ENCODE measurements around the gene RASA3. TPM values are rescaled to one million over a fixed set of nuclear protein-coding genes. Genes with fewer than 3 reads are reported as not detected.

RASA3 gene
- total RNA-seq, 1 experiment from 2014 or later, result 9.1 TPM

- ATAC-seq, result no peak
- no peaks in the 10 kb centered on the region for H3K36me3 ChIP-seq (ENCODE audit: low read depth, low read length)
- no peaks in the 10 kb centered on the region for H3K9me3 ChIP-seq (ENCODE audit: low read length)
- no peak overlapping the region for H3K4me2 ChIP-seq (ENCODE audit: low read length)
- no peaks in the 10 kb centered on the region for H3F3A ChIP-seq (ENCODE audit: low read length, unreplicated experiment)
- no peak for DNase-seq
- no peak overlapping the region for H3K4me3 ChIP-seq (ENCODE audit: low read length)
- intact Hi-C loops (cut with micrococcal nuclease), result no loop called here
- H4K20me1 ChIP-seq (ENCODE audit: low read length), result no peaks in the 10 kb centered on the region
- H3K79me2 ChIP-seq (ENCODE audit: low read length), result 0 out of 2 replicates have a peak, but pooled peaks cover 6% of the 10 kb centered on the region
- POLR2A ChIA-PET (ENCODE audit: unreplicated experiment), result no interaction called here
- H3K4me1 ChIP-seq (ENCODE audit: insufficient read depth, low read length), result peaks cover 9% of the 10 kb centered on the region
- no peaks in the 10 kb centered on the region for H3K9me2 ChIP-seq (replicated peaks; ENCODE audit: low read length)
- CTCF ChIA-PET, result no interaction called here
- no peaks in the 10 kb centered on the region for H3K27me3 ChIP-seq (ENCODE audit: low read length)
- TF ChIP-seq EZH2 (IDR thresholded peaks at IDR 0.05; ENCODE audit: low read length, unreplicated experiment), result no peak
- no peak for TF ChIP-seq CTCF (conservative IDR thresholded peaks at IDR 0.05; ENCODE audit: low read depth, low read length)
- TF ChIP-seq EZH2phosphoT487 (IDR thresholded peaks at IDR 0.05; ENCODE audit: borderline replicate concordance, low read length), result no peak
- H3K9ac ChIP-seq (ENCODE audit: low read length), result no peak overlapping the region
- no TSS peak for BruUV-seq (replicated peaks)
- H2AFZ ChIP-seq (ENCODE audit: low read length), result no peak overlapping the region
- H3K27ac ChIP-seq (ENCODE audit: low read length), result no peak overlapping the region
Measured at GRCh38 chr13:114071991-114072390, 60.4 kb downstream of the RASA3 start.

- Histone ChIP-seq H3K4me1 (ENCODE audit: insufficient read depth, low read length) (peaks cover 15% of the 10 kb centered on the region), H3K9me2 (replicated peaks; ENCODE audit: low read length) (no peaks in the 10 kb centered on the region), H3K4me3 (ENCODE audit: low read length) (no peak overlapping the region), H4K20me1 (ENCODE audit: low read length) (no peaks in the 10 kb centered on the region), H2AFZ (ENCODE audit: low read length) (no peak overlapping the region), H3K4me2 (ENCODE audit: low read length) (no peak overlapping the region), H3K9ac (ENCODE audit: low read length) (no peak overlapping the region), H3K27ac (ENCODE audit: low read length) (no peak overlapping the region), H3F3A (ENCODE audit: low read length, unreplicated experiment) (no peaks in the 10 kb centered on the region), H3K27me3 (ENCODE audit: low read length) (no peaks in the 10 kb centered on the region), H3K9me3 (ENCODE audit: low read length) (no peaks in the 10 kb centered on the region), H3K36me3 (ENCODE audit: low read depth, low read length) (no peaks in the 10 kb centered on the region), H3K79me2 (ENCODE audit: low read length) (peaks cover 6% of the 10 kb centered on the region; the same call in 1 of the 2 replicates)
- intact Hi-C loops (cut with micrococcal nuclease), result no loop called here
- no TSS peak for BruUV-seq (replicated peaks)
- ChIA-PET CTCF (no interaction called here), POLR2A (ENCODE audit: unreplicated experiment) (no interaction called here)
- no peak for DNase-seq
- no peak for ATAC-seq
- no peak for TF ChIP-seq CTCF (conservative IDR thresholded peaks at IDR 0.05; ENCODE audit: low read depth, low read length)
- no peak for TF ChIP-seq EZH2 (IDR thresholded peaks at IDR 0.05; ENCODE audit: low read length, unreplicated experiment)
- no peak for TF ChIP-seq EZH2phosphoT487 (IDR thresholded peaks at IDR 0.05; ENCODE audit: borderline replicate concordance, low read length)
Measured at GRCh38 chr13:114071410-114071809, 61.0 kb downstream of the RASA3 start.

- no peaks in the 10 kb centered on the region for H3F3A ChIP-seq (ENCODE audit: low read length, unreplicated experiment)
- CTCF ChIA-PET, result no interaction called here
- H3K79me2 ChIP-seq (ENCODE audit: low read length), result peaks cover 8% of the 10 kb centered on the region; the same call in 1 of the 2 replicates
- H3K27me3 ChIP-seq (ENCODE audit: low read length), result no peaks in the 10 kb centered on the region
- POLR2A ChIA-PET (ENCODE audit: unreplicated experiment), result no interaction called here
- H3K9me3 ChIP-seq (ENCODE audit: low read length), result no peaks in the 10 kb centered on the region
- no peak overlapping the region for H3K9ac ChIP-seq (ENCODE audit: low read length)
- H4K20me1 ChIP-seq (ENCODE audit: low read length), result no peaks in the 10 kb centered on the region
- TF ChIP-seq EZH2 (IDR thresholded peaks at IDR 0.05; ENCODE audit: low read length, unreplicated experiment), result no peak
- no peak for TF ChIP-seq EZH2phosphoT487 (IDR thresholded peaks at IDR 0.05; ENCODE audit: borderline replicate concordance, low read length)
- TF ChIP-seq CTCF (conservative IDR thresholded peaks at IDR 0.05; ENCODE audit: low read depth, low read length), result no peak
- H3K27ac ChIP-seq (ENCODE audit: low read length), result no peak overlapping the region
- no peaks in the 10 kb centered on the region for H3K36me3 ChIP-seq (ENCODE audit: low read depth, low read length)
- BruUV-seq (replicated peaks), result no TSS peak
- H3K4me1 ChIP-seq (ENCODE audit: insufficient read depth, low read length), result peaks cover 26% of the 10 kb centered on the region
- H3K9me2 ChIP-seq (replicated peaks; ENCODE audit: low read length), result no peaks in the 10 kb centered on the region
- intact Hi-C loops (cut with micrococcal nuclease), result no loop called here
- no peak for ATAC-seq
- DNase-seq, result no peak
- H3K4me3 ChIP-seq (ENCODE audit: low read length), result no peak overlapping the region
- no peak overlapping the region for H2AFZ ChIP-seq (ENCODE audit: low read length)
- H3K4me2 ChIP-seq (ENCODE audit: low read length), result no peak overlapping the region
Measured at GRCh38 chr13:114070098-114070799, 62.2 kb downstream of the RASA3 start.
